ENCODE results near the gene RNF8.
"Not testable (repeated sequence)": the region's sequence is repeated elsewhere in the genome, so short reads cannot be mapped to it uniquely, and the experiment has no call there.

RNF8 gene

GRCh38 chr6:37321516-37322415, 32.0 kb upstream of the RNF8 start:
- DNase-seq, result no peak

GRCh38 chr6:37323580-37323979, 30.2 kb upstream of the RNF8 start:
- DNase-seq, result no peak

- DNase-seq, result no peak
Observed at GRCh38 chr6:37324131-37325033, 29.4 kb upstream of the RNF8 start.

GRCh38 chr6:37330345-37330744, 23.4 kb upstream of the RNF8 start:
- not testable (repeated sequence) for DNase-seq

- DNase-seq, result no peak
Observed at GRCh38 chr6:37331047-37331446, 22.7 kb upstream of the RNF8 start.

GRCh38 chr6:37332894-37333293, 20.9 kb upstream of the RNF8 start:
- no peak for DNase-seq

GRCh38 chr6:37334047-37334446, 19.7 kb upstream of the RNF8 start:
- no peak for DNase-seq

- not testable (repeated sequence) for DNase-seq
Observed at GRCh38 chr6:37338317-37338716, 15.5 kb upstream of the RNF8 start.

GRCh38 chr6:37338745-37339255, 15.0 kb upstream of the RNF8 start:
- no peak for DNase-seq

- no peak for DNase-seq
Observed at GRCh38 chr6:37339741-37340638, 13.8 kb upstream of the RNF8 start.

GRCh38 chr6:37340639-37340943, 13.2 kb upstream of the RNF8 start:
- DNase-seq, result no peak

GRCh38 chr6:37343248-37343647, 10.5 kb upstream of the RNF8 start:
- DNase-seq, result no peak

GRCh38 chr6:37344308-37344707, 9.5 kb upstream of the RNF8 start:
- DNase-seq, result no peak

- not testable (repeated sequence) for DNase-seq
Observed at GRCh38 chr6:37345804-37346203, 8.0 kb upstream of the RNF8 start.

GRCh38 chr6:37347177-37347576, 6.6 kb upstream of the RNF8 start:
- no peak for DNase-seq

- no peak for DNase-seq
Observed at GRCh38 chr6:37347670-37348111, 6.1 kb upstream of the RNF8 start.

GRCh38 chr6:37351027-37351426, 2.8 kb upstream of the RNF8 start:
- DNase-seq, result no peak

- no peak for DNase-seq
Observed at GRCh38 chr6:37352384-37352783, 1.4 kb upstream of the RNF8 start.

- DNase-seq, result peak; percentile 30
Observed at GRCh38 chr6:37354526-37355384, 972 bp downstream of the RNF8 start.

GRCh38 chr6:37357288-37357687, 3.5 kb downstream of the RNF8 start:
- no peak for DNase-seq

- DNase-seq, result no peak
Observed at GRCh38 chr6:37357860-37358259, 4.1 kb downstream of the RNF8 start.

- no peak for DNase-seq
Observed at GRCh38 chr6:37359039-37359438, 5.3 kb downstream of the RNF8 start.

All from activated CD8-positive, alpha-beta memory T cell treated with anti-CD3 and anti-CD28 coated beads, Interleukin-2, amount 50 U/mL, for 4 hours (primary cell).